PC-9 (cell line): ENCODE results near the gene ZFPL1.

Experiments
- CTCF ChIP-seq: fragments of 200-600 bp; sonication (generic); conservative IDR thresholded peaks from 2 replicates; pipeline ENCODE4 v1.6.1; 2017; ENCODE audit warnings: mixed run types, antibody characterized with exemption, mild to moderate bottlenecking, moderate library complexity
- EZH2 ChIP-seq: fragments of 200-600 bp; sonication (generic); IDR thresholded peaks from 2 replicates; pipeline ENCODE4 v1.8.0; 2017; ENCODE audit warnings: antibody characterized with exemption, low read depth

GRCh38 chr11:65084598-65085375 lies 765 bp downstream of the ZFPL1 start:
- TF ChIP-seq EZH2 (no peak), CTCF (no peak)
